ENCODE measurements around the gene IGF1R.

GRCh38 chr15:98916826-98917225 lies 268.5 kb downstream of the IGF1R start:
- TF ChIP-seq, protein P1, sequence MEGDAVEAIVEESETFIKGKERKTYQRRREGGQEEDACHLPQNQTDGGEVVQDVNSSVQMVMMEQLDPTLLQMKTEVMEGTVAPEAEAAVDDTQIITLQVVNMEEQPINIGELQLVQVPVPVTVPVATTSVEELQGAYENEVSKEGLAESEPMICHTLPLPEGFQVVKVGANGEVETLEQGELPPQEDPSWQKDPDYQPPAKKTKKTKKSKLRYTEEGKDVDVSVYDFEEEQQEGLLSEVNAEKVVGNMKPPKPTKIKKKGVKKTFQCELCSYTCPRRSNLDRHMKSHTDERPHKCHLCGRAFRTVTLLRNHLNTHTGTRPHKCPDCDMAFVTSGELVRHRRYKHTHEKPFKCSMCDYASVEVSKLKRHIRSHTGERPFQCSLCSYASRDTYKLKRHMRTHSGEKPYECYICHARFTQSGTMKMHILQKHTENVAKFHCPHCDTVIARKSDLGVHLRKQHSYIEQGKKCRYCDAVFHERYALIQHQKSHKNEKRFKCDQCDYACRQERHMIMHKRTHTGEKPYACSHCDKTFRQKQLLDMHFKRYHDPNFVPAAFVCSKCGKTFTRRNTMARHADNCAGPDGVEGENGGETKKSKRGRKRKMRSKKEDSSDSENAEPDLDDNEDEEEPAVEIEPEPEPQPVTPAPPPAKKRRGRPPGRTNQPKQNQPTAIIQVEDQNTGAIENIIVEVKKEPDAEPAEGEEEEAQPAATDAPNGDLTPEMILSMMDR (IDR thresholded peaks at IDR 0.05), result no peak
- no peak for TF ChIP-seq POLR2A (IDR thresholded peaks at IDR 0.05)

All from adrenal gland (tissue), 5 donors.